Right atrium auricular region (tissue), 2 donors: ENCODE data around the gene RTN4R. TPM values are rescaled to one million over a fixed set of nuclear protein-coding genes. Genes with fewer than 3 reads are reported as not detected.
"Not testable (repeated sequence)": the region's sequence is repeated elsewhere in the genome, so short reads cannot be mapped to it uniquely, and the experiment has no call there.

Experiments used
- DNase-seq: peaks from one replicate; pipeline ENCODE4 v3.0.0-alpha.2; 2019; ENCODE audit warnings: low spot score
- H3K27ac ChIP-seq, 2 donors: fragments of 200-600 bp; sonication (generic); 1 replicate in 1 of 2; 2 replicates in 1 of 2; pipeline ENCODE4 v1.5.1; 2016 to 2019
- H3K27me3 ChIP-seq, 2 donors: fragments of 200-600 bp; sonication (generic); one replicate each; pipeline versions ENCODE4 v1.5.1 to v1.6.0; 2017 to 2019
- H3K36me3 ChIP-seq: fragments of 200-600 bp; sonication (generic); one replicate; pipeline ENCODE4 v1.5.1; 2016
- H3K4me1 ChIP-seq, 2 donors: fragments of 200-600 bp; sonication (generic); one replicate each; pipeline versions ENCODE4 v1.5.1 to v1.6.0; 2017 to 2019
- H3K4me3 ChIP-seq, 2 donors: fragments of 200-600 bp; sonication (generic); 1 replicate in 1 of 2; 2 replicates in 1 of 2; pipeline ENCODE4 v1.5.1; 2017 to 2019; ENCODE audit warnings: mild to moderate bottlenecking in 1 of 2, moderate library complexity in 1 of 2
- H3K9me3 ChIP-seq, 2 donors: fragments of 200-600 bp; sonication (generic); one replicate each; pipeline ENCODE4 v1.5.1; 2019
- total RNA-seq, 2 donors: library from RNA; depleted of rRNA; stranded (reverse); fragments of >200 nt; gene quantifications; one replicate each; pipeline ENCODE4 v1.1.0, GENCODE V29; 2016
- TF ChIP-seq, protein P1 (sequence below), 2 donors: fragments of 200-600 bp; sonication (generic); IDR thresholded peaks; one replicate each; pipeline ENCODE4 v1.5.1; 2019; ENCODE audit warnings: antibody characterized with exemption in 2 of 2

The RTN4R gene
- total RNA-seq, 2 donors from 2014 or later: 1.0 to 2.0 TPM

DNA sequence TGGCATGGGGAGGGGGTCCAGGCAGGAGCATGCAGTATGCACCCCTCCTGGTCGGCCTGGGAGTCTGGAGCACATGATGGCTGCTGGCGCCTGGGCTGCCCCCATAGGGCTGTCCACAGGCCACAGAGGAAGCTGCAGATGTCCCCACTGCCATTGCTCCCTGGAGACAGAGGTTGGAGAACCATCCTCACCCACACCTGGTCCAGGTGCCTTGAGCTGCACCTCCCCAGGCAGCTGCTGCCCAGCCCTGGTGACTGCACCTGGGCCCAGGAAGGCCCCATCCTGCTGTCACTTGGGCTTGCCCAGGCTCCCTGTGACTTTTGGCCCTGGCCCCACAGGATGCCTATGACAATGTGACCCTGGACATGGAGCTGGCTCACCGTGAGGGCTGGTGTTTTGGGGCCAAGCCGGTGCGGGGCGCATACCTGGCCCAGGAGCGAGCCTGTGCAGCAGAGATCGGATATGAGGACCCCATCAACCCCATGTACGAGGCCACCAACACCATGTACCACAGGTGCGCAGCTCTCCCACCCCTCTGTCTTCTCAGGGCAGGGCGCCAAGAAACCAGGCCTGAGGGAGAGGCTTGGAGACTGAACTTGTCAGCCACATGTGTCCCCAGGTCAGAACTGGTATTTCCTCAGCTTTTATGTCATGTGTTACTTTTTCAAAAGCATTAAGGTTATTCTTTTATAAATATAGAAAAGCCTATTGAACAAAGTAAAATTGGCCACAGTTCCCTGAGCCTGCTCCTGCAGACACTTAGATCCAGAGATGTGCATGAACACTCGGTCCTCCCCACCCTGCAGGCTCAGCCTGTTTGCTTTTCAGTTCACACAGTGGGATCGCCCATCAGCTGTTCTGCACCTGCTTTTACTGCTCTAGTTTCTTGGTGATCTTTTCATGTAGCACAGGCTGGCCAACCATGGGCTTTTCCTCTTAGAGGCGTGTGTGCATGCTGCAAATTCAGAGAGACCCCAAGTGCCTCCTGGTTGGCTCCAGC is 39.6 kb upstream of the RTN4R start:
- DNase-seq, H3K4me1 ChIP-seq, H3K4me3 ChIP-seq, H3K27ac ChIP-seq, H3K36me3 ChIP-seq, H3K9me3 ChIP-seq, H3K27me3 ChIP-seq: not testable (repeated sequence)

DNA sequence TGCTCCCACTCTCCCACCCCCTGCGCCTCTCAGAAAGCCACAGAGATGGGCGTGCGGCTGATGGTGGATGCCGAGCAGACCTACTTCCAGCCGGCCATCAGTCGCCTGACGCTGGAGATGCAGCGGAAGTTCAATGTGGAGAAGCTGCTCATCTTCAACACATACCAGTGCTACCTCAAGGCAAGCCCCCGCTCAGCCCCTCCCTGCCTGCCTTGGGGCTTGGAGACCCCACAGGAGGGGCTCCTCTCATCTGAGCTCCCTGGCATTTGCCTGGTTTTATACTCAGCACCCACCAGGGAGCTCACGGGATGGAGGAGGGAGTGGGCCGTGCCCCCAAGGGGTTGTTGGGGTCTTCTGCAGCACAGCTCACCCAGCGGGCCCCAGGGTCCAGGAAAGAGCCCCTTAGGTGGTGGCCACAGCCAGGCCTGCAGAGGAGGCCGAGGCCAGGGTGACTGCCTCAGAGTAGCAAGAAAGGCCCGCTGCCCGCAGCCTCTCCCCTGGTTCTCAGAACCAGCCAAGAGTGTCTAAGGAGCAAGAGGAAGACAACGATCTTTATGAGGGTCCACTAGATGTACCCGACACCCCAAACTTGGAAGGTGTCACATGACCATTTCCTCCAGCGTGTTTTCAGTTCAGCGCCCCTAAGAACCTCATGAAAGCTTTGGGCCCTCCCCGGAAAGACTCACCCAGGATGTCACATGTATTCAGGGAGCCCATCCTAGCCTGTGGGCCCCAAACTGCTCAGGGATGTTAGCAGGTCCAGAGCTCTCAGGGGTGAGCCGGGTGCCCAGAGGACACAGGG is 38.7 kb upstream of the RTN4R start:
- not testable (repeated sequence) for H3K36me3 ChIP-seq, H3K27ac ChIP-seq, H3K4me3 ChIP-seq, H3K4me1 ChIP-seq, H3K27me3 ChIP-seq, H3K9me3 ChIP-seq, DNase-seq

DNA sequence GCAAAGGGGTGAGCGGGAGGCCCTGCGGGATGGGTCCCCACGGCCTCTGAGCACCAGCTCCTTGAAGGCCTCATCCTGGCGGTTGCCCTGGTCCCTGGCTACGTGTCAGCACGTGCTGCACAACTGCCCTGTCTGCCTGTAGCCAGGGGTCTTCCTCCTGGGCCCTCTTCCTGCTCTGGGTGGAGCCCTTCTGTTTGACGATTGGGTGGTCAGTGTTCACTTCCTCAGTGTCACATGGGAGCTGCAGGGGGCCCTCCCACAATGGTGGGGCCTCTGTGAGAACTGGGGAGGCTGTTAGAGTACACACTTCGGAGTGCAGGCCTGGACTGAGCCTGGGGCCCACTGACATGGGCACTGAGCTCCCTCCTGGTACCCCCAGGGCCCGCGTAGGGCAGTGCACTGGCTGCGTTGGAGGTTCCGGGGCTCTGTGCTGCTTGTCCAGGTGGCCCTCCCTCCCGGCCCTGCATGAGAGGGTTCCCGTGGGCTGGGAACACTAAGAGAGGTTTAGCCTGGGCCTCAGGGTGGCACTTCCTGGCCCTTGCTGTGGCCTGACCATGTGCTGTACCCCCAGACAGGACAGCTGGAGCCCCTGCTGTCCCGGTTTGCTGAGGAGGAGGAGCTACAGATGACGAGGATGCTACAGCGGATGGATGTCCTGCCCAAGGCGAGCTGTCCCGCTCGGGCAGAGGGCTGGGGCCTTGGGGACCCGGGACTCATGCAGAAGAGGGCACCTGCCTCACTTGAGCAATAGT is 38.0 kb upstream of the RTN4R start:
- DNase-seq: no peak
- Histone ChIP-seq H3K27me3 (no peaks in the 10 kb centered on the region), H3K4me3 (no peak overlapping the region), H3K9me3 (no peaks in the 10 kb centered on the region), H3K27ac (no peak overlapping the region), H3K36me3 (no peaks in the 10 kb centered on the region), H3K4me1 (no peaks in the 10 kb centered on the region)
- TF ChIP-seq, protein P1, sequence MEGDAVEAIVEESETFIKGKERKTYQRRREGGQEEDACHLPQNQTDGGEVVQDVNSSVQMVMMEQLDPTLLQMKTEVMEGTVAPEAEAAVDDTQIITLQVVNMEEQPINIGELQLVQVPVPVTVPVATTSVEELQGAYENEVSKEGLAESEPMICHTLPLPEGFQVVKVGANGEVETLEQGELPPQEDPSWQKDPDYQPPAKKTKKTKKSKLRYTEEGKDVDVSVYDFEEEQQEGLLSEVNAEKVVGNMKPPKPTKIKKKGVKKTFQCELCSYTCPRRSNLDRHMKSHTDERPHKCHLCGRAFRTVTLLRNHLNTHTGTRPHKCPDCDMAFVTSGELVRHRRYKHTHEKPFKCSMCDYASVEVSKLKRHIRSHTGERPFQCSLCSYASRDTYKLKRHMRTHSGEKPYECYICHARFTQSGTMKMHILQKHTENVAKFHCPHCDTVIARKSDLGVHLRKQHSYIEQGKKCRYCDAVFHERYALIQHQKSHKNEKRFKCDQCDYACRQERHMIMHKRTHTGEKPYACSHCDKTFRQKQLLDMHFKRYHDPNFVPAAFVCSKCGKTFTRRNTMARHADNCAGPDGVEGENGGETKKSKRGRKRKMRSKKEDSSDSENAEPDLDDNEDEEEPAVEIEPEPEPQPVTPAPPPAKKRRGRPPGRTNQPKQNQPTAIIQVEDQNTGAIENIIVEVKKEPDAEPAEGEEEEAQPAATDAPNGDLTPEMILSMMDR (IDR thresholded peaks at IDR 0.05): no peak

DNA sequence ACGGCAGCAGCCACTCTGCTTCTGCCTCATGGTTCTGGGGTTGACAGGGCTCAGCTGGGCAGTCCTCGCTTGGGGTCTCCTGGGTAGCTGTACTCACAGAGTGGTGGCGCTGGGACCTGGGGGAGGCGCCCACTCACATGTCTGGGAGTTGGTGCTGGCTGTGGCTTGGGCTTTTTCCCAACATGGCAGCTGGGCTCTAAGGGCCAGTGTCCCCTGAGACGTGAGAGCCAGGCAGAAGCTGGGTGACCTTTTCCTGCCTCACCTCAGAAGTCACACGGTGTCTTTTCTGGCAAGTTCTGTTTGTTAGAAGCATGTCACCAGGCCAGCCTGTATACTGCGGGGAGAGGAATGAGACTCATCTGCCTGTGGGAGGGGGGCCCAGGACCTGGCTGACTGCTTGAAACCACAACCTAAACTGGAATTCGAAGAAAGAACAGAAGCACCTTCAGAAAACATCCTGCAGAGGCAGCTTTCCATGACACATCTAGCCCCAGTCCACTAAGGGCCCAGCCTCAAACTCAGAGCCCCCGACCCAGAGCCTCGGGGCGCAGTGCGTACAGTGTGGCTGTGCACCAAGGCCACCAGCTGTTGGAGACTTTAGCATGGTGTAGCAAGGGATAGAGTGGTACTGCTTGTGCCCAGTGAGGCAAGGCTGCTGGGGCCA is 37.2 kb upstream of the RTN4R start:
- not testable (repeated sequence) for H3K27me3 ChIP-seq, H3K4me3 ChIP-seq, H3K9me3 ChIP-seq, H3K27ac ChIP-seq, H3K4me1 ChIP-seq, DNase-seq, H3K36me3 ChIP-seq

DNA sequence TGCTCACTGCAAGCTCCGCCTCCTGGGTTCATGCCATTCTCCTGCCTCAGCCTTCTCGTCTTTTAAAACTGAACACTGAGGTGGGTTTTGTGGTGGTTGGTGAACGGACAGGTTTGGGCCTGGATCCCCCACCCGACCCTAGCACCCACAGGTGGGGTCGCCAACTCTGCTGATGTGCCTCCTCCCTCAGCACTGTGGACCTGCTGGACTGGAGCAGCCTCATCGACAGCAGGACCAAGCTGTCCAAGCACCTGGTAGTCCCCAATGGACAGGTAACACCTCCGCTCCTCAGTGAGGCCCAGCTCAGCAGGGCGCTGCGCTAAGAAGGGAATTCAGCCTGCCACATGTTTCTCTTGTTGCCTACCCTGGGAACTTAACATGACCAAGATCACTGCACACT is 36.5 kb upstream of the RTN4R start:
- no peak for DNase-seq
- TF ChIP-seq, protein P1 (IDR thresholded peaks at IDR 0.05): no peak
- peaks cover 0 to 7% of the 10 kb centered on the region in 2 donors for H3K4me1 ChIP-seq
- H3K27me3 ChIP-seq: no peaks in the 10 kb centered on the region
- H3K27ac ChIP-seq: no peak overlapping the region
- no peaks in the 10 kb centered on the region for H3K9me3 ChIP-seq
- no peak overlapping the region for H3K4me3 ChIP-seq
- no peaks in the 10 kb centered on the region for H3K36me3 ChIP-seq

DNA sequence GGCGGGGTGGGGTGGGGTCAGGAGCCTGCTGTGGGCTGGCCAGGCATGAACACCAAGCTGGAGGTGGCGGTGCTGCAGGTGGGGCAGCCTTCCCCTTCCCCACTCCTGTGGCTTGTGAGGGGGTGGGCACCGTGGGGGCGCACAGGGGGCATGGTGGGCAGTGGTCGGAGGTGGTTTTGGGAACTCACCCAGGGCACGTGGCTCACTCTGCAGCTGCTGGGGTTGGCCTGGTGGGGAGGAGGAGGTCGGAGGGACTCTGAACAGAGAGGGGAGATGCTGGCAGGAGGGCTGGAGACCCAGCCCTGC is 35.1 kb upstream of the RTN4R start:
- not testable (repeated sequence) for H3K27ac ChIP-seq, H3K4me3 ChIP-seq, H3K27me3 ChIP-seq, H3K36me3 ChIP-seq, H3K9me3 ChIP-seq, DNase-seq
- H3K4me1 ChIP-seq: peaks cover 0 to 19% of the 10 kb centered on the region in 2 donors

DNA sequence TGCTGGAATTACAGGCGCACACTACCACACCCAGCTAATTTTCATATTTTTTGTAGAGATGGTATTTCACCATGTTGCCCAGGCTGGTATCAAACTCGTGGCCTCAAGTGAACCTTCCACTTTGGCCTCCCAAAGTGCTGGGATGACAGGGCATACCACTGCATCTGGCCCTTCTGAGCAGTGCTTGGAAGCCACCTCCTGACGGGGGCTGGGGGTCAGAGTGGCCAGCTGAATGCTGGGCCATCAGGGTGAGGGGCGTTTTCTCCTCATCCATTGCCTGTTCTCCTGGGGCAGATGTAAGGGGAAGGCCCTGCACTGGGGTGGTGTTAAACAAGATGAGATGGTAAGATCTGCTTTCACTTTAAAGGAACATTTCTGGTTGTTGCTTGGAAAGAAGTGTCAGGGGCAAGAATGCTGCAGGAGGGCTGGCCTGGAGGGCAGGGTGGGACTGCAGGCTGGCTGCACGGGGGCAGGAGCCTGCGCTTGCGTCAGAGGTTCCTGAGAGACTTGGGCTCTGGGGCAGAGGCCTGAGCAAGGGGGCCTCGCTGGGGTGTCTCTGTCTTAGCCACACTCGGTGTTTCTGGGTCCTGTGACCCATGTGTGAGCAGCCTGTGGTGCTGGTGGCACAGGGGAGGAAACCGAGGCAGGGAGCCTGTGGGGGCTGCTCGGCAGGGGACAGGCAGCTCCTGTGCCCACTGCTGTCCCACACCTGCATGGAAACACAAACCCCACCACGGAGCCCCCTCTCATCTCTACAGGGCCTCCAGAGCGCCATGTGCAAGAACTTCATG is 34.5 kb upstream of the RTN4R start:
- TF ChIP-seq, protein P1 (IDR thresholded peaks at IDR 0.05): no peak
- no peaks in the 10 kb centered on the region for H3K9me3 ChIP-seq
- H3K27ac ChIP-seq: no peak overlapping the region
- H3K27me3 ChIP-seq: no peaks in the 10 kb centered on the region
- H3K4me3 ChIP-seq: no peak overlapping the region
- H3K4me1 ChIP-seq: peaks cover 0 to 19% of the 10 kb centered on the region in 2 donors
- no peaks in the 10 kb centered on the region for H3K36me3 ChIP-seq
- DNase-seq: no peak
